GM15510 (cell line): ENCODE measurements around the gene RAB30.

Source experiments
- POLR2A ChIP-seq: IDR thresholded peaks from 3 replicates; pipeline ENCODE4 v1.6.1; 2011; ENCODE audit warnings: borderline replicate concordance; ENCODE audit not compliant: insufficient read length; ENCODE audit errors: extremely low read depth

RAB30 gene

GRCh38 chr11:82995754-82996398, 75.8 kb downstream of the RAB30 start:
- no peak for TF ChIP-seq POLR2A

GRCh38 chr11:82995235-82995634, 76.5 kb downstream of the RAB30 start:
- no peak for TF ChIP-seq POLR2A

- no peak for TF ChIP-seq POLR2A
These were observed 77.0 kb downstream of the RAB30 start for GRCh38 chr11:82994604-82995230.

GRCh38 chr11:82992223-82992622, 79.5 kb downstream of the RAB30 start:
- no peak for TF ChIP-seq POLR2A

GRCh38 chr11:82989628-82990404, 81.9 kb downstream of the RAB30 start:
- TF ChIP-seq POLR2A = no peak

- TF ChIP-seq POLR2A = no peak
These were observed 82.6 kb downstream of the RAB30 start for GRCh38 chr11:82988936-82989627.

- no peak for TF ChIP-seq POLR2A
These were observed 83.7 kb downstream of the RAB30 start for GRCh38 chr11:82987997-82988396.

GRCh38 chr11:82986446-82986845, 85.3 kb downstream of the RAB30 start:
- no peak for TF ChIP-seq POLR2A

GRCh38 chr11:82981852-82982251, 89.8 kb downstream of the RAB30 start:
- no peak for TF ChIP-seq POLR2A

- TF ChIP-seq POLR2A = no peak
These were observed 90.8 kb downstream of the RAB30 start for GRCh38 chr11:82980947-82981346.

- no peak for TF ChIP-seq POLR2A
These were observed 91.4 kb downstream of the RAB30 start for GRCh38 chr11:82980292-82980691.

- TF ChIP-seq POLR2A = no peak
These were observed 91.9 kb downstream of the RAB30 start for GRCh38 chr11:82979824-82980223.

- TF ChIP-seq POLR2A = no peak
These were observed 93.1 kb downstream of the RAB30 start for GRCh38 chr11:82978422-82979099.

GRCh38 chr11:82976786-82977185, 94.9 kb downstream of the RAB30 start:
- TF ChIP-seq POLR2A = no peak
